NCI-H1417 (cell line): ENCODE measurements around the gene CLK4.
"Not testable (repeated sequence)": the region's sequence is repeated elsewhere in the genome, so short reads cannot be mapped to it uniquely, and the experiment has no call there.

Experiments used
- DNase-seq, 3 experiments: peaks; one replicate each; lab custom pipeline; 2025; lab: John Stamatoyannopoulos, UW

Gene CLK4

GRCh38 chr5:178587763-178588611, 38.9 kb downstream of the CLK4 start:
- peak in 2 of 3 experiments; percentile 5 to 39 for DNase-seq

GRCh38 chr5:178586396-178586795, 40.5 kb downstream of the CLK4 start:
- DNase-seq = no peak

GRCh38 chr5:178585421-178585820, 41.4 kb downstream of the CLK4 start:
- DNase-seq = not testable (repeated sequence)

GRCh38 chr5:178583279-178583678, 43.6 kb downstream of the CLK4 start:
- DNase-seq = no peak

GRCh38 chr5:178582291-178582690, 44.6 kb downstream of the CLK4 start:
- DNase-seq = no peak

- DNase-seq = no peak
Observed at GRCh38 chr5:178581621-178582020, 45.2 kb downstream of the CLK4 start.

- DNase-seq = no peak
Observed at GRCh38 chr5:178580271-178580955, 46.4 kb downstream of the CLK4 start.

GRCh38 chr5:178577944-178578343, 48.9 kb downstream of the CLK4 start:
- no peak for DNase-seq

- no peak for DNase-seq
Observed at GRCh38 chr5:178577376-178577839, 49.4 kb downstream of the CLK4 start.

GRCh38 chr5:178576591-178577351, 50.1 kb downstream of the CLK4 start:
- DNase-seq = no peak

GRCh38 chr5:178573216-178573615, 53.6 kb downstream of the CLK4 start:
- no peak for DNase-seq

GRCh38 chr5:178572617-178573016, 54.2 kb downstream of the CLK4 start:
- no peak for DNase-seq

- DNase-seq = no peak
Observed at GRCh38 chr5:178569485-178569884, 57.4 kb downstream of the CLK4 start.

- no peak for DNase-seq
Observed at GRCh38 chr5:178564811-178565550, 61.9 kb downstream of the CLK4 start.

GRCh38 chr5:178564397-178564796, 62.5 kb downstream of the CLK4 start:
- DNase-seq = no peak

GRCh38 chr5:178563621-178564020, 63.2 kb downstream of the CLK4 start:
- no peak for DNase-seq

- no peak for DNase-seq
Observed at GRCh38 chr5:178561746-178562264, 65.0 kb downstream of the CLK4 start.

- no peak for DNase-seq
Observed at GRCh38 chr5:178560911-178561310, 65.9 kb downstream of the CLK4 start.

- DNase-seq = no peak
Observed at GRCh38 chr5:178557416-178557815, 69.4 kb downstream of the CLK4 start.

- peak in 1 of 3 experiments; percentile 39 for DNase-seq
Observed at GRCh38 chr5:178555771-178556211, 71.1 kb downstream of the CLK4 start.

GRCh38 chr5:178555005-178555404, 71.8 kb downstream of the CLK4 start:
- DNase-seq = no peak
